UCSD-AML1 (cell line): ENCODE results near the gene MTX1.

Experiments used
- DNase-seq: peaks from one replicate; lab custom pipeline; 2025; ENCODE audit not compliant: unreplicated experiment; lab: John Stamatoyannopoulos, UW

The MTX1 gene

DNA sequence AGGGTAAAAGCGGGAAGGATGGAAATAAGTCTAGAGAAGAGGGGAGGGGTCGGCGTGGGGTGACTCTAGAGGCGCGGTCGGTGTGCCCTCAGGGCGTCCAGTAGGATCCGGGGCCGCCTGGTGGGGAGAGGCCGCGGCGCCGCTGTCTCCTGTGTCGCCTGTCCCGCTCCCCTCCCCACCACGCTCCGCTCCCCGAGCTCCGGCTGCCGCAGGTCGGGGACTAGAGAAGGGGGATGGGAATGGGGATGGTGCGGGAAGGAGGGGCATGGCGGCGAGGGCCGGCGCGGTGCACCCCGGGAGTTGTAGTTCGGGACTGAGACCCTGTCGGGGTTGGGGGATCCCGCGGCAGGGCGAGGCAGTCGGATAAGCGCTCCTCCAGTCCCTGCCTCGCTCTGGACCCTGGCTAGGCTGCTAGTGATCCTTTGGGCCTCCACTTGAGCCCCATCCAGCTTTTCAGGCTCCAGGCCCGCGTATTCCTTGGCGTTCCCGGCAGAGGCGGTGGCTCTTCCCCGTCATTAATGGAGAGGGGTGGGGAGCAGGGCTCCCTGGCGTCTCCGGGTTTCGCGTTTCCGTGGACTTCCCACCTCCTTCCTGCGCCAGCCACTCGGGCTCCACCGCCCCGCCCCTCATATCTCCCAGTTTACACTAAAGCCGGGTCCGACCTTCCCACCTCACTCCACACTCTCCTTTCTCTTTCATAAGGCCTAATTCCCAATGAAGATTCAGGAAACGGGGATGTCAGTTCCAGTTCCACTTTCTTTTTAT, 46.9 kb downstream of the MTX1 start, which contains the start of gene ENTREP3:
Gene ENTREP3 (minus strand): TSS at position 241 of the 765 bp plus-strand sequence. CDS start 606 bp downstream, outside the sequence.
- peak; percentile 74 for DNase-seq

DNA sequence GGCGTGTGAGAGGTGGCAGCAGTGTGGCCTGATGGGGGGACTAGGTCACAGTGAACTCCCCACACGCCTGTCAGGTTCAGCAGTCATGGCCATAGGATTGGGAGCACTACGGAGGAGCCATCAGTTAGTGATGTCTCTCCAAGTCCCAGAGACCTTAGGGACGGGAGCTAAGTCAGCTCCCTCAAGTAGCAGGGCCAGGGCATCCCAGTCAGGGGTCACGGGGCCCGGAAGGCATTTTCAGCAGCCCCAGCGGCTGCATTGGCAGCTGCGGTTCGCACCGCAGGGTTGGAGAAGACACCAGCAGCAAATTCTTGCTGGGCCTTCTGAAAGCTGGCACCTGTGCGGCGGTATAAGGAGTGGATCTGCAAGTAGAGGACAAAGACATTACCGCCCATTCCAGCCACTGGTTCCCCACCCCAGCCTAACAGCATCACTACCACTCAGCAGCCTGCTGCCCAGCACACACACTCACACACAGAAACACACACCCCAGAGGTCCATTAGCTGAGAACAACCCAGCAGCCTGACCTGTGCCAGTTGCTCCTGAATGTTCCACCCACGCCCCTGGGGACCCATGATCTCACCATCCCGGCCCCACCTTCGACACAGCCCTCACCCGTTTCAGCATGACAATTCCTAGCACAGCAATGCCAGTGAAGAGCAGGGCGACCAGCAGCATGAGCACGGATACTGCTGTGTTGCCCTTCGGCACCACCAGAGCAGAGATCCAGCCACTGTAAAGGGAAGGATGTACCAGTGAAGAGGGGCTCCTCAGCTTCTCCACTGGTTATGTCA, 47.8 kb downstream of the MTX1 start:
- DNase-seq: no peak

DNA sequence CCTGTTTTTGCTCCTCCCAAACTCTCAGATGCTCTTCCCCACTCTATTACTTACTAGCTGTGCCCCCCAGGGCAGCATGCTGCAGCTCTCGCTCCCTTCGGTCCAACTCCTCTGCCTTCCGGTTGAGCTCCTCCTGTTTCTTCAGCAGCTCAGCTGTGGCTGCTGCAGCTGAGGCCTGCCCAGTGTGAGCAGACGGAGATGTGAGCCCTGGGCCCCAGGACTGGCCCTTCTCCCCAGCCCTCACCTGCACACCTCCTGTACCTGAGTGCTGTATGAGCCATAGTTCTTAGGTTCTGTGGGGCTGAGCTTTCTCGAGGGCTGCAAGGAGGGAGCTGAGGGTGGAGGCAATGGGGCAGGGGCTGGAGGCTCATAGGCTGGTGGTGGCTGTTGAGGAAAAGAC, 51.8 kb downstream of the MTX1 start:
- no peak for DNase-seq

DNA sequence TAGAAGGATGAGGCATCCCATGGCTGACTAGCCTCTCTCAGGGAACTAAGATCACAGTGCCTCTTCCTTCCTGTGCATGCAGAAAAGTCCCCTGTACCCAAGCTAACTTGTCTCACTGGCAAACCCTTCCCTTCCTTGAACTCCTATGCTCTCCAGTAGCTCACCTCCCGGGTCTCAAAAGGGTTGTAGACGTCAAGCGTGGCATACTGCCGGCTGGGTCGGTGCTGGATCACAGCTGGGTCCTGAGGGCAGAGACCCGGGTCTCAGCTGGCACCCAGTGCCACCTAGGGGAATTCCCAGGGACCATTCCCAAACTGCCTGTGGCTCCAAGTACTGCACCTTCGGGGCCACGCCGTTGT, 53.0 kb downstream of the MTX1 start:
- DNase-seq: no peak

DNA sequence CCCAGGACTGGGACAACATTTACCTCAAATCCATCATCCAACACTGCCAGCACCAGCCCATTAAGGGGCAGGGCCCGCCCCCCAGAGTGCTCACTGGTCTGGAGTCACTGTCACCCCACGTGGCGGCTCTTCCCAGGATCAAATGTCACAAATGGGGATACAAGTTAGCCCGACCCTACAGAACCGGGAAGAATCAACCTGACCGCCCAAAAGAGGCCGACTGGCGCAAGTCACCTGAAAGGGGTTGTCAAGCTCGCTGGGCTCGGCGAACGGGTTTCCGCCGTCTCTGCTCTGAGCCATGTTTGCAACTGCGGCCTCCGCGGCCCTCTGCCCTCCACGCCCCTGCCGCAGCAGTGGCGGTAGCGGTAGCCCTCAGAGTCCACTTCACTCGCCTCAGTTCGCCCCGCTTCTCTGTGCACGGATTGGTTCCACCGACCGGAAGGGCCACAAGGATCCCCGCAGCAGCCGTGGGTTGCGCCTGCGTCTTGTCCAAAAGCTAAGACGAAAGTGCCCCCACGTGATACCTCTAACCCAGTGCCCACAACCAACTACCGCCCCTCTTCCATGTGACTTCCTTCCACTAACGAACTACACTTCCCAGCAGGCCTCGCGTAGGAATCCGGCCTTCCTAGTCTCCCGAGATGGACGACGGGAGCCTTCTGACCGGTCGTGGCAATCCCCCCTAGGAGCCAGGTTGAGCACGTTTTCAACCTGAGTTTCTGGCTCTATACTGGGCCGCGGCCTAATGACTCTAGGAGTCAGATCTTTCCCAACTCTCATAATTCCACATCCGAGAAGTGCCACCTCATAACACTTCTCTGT, 53.6 kb downstream of the MTX1 start, which contains the start of gene SCAMP3:
Gene SCAMP3 (minus strand): TSS at position 509 of the 822 bp plus-strand sequence. CDS start 209 bp downstream, at position 300.
- peak; percentile 93 for DNase-seq

DNA sequence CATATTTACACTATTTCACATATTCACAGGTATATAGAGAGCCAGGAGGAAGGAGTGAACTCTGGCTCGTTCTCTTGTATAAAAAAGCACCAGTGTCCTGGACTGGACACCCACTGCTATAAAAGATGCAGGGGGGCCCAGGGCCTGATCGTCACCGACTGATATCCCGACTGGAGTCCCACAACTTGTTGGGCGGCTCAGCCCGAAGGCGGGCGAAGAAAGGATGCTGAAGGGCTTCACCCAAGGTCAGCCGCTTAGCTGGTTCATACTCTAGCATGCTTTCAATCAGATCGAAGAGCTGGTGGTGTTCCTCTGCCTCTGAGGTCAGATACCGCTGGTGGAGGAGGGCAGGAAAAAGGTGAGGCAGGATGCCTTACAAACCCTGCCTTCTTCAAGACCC, 54.6 kb downstream of the MTX1 start:
- no peak for DNase-seq
